GM12878 (cell line): ENCODE measurements around the gene NTN1. TPM values are rescaled to one million over a fixed set of nuclear protein-coding genes. Genes with fewer than 3 reads are reported as not detected.

Experiments used
- ATAC-seq: fragments of 200-7000 bp; cut with Tn5 transposase; 3 replicates; pipeline ENCODE4 v1.9.1; 2020; ENCODE audit warnings: mild to moderate bottlenecking, moderate library complexity
- BruUV-seq: library from RNA; stranded (reverse); fragments of 400-500 nt; replicated peaks from 2 replicates; lab custom pipeline; 2021; lab: Mats Ljungman, UMichigan
- CTCF ChIA-PET: fragments of 300-600 bp; sonication (Branson Sonifier 250); formaldehyde crosslinking; extraction: SDS; loops from one replicate; lab custom pipeline; 2021; ENCODE audit warnings: inconsistent platforms; lab: Yijun Ruan, JAX
- POLR2A ChIA-PET: fragments of 350-600 bp; formaldehyde crosslinking; extraction: SDS; loops from one replicate; lab custom pipeline; 2021; ENCODE audit warnings: inconsistent platforms; lab: Charles Lee
- RAD21 ChIA-PET: fragments of 300-600 bp; sonication (Branson Sonifier 250); formaldehyde crosslinking; loops from one replicate; lab custom pipeline; 2023; ENCODE audit warnings: antibody characterized with exemption; ENCODE audit not compliant: unreplicated experiment; lab: Charles Lee
- SMC1A ChIA-PET: fragments of 300-600 bp; sonication (Branson Sonifier 250); formaldehyde crosslinking; loops from one replicate; lab custom pipeline; 2023; ENCODE audit not compliant: unreplicated experiment, uncharacterized antibody; lab: Charles Lee
- DNase-seq: peaks from one replicate; pipeline ENCODE4 v3.0.0-alpha.2; 2011; ENCODE audit warnings: low read depth, low spot score
- FAIRE-seq: peaks from 3 replicates; lab custom pipeline; 2011; peaks lifted over from hg19 to GRCh38; lab: Jason Lieb, UNC
- H2AFZ ChIP-seq: 2 replicates; pipeline ENCODE4 v1.6.0; 2011; ENCODE audit warnings: low read depth, low read length, control low read depth; ENCODE audit not compliant: control insufficient read depth
- H3K27ac ChIP-seq: 2 replicates; pipeline ENCODE4 v1.5.1; 2011; ENCODE audit warnings: control low read depth; ENCODE audit not compliant: control insufficient read depth, insufficient read depth
- H3K27me3 ChIP-seq, 2 experiments: replicated peaks in 1 of 2; 2 replicates each; pipeline versions ENCODE4 v1.6.0 to v1.6.1; 2011; ENCODE audit warnings: low read length in 1 of 2; ENCODE audit not compliant: control insufficient read depth in 2 of 2, insufficient read depth in 2 of 2
- H3K36me3 ChIP-seq, 2 experiments: 2 replicates each; pipeline ENCODE4 v1.5.1; 2011; ENCODE audit warnings: low read length in 1 of 2; ENCODE audit not compliant: control insufficient read depth in 2 of 2, insufficient read depth in 2 of 2
- H3K4me1 ChIP-seq: 2 replicates; pipeline ENCODE4 v1.6.1; 2011; ENCODE audit warnings: mild to moderate bottlenecking, low read length, moderate library complexity, mixed read lengths; ENCODE audit not compliant: control insufficient read depth, insufficient read depth
- H3K4me2 ChIP-seq: 2 replicates; pipeline ENCODE4 v1.6.0; 2011; ENCODE audit warnings: control low read depth; ENCODE audit not compliant: control insufficient read depth, insufficient read depth
- H3K4me3 ChIP-seq: fragments of 200-600 bp; sonication (generic); 2 replicates; pipeline ENCODE4 v1.5.1; 2016
- H3K79me2 ChIP-seq: 2 replicates; pipeline ENCODE4 v1.6.0; 2011; ENCODE audit warnings: low read length; ENCODE audit not compliant: control insufficient read depth, insufficient read depth
- H3K9ac ChIP-seq: 2 replicates; pipeline ENCODE4 v1.8.0; 2011; ENCODE audit warnings: low read length, control low read depth, mixed read lengths; ENCODE audit not compliant: control insufficient read depth, insufficient read depth
- H3K9me3 ChIP-seq: replicated peaks from 3 replicates; pipeline ENCODE4 v1.5.1; 2011; ENCODE audit warnings: mild to moderate bottlenecking, low read length; ENCODE audit not compliant: control insufficient read depth, insufficient read depth
- H4K20me1 ChIP-seq: 2 replicates; pipeline ENCODE4 v1.6.0; 2011; ENCODE audit not compliant: control insufficient read depth, insufficient read depth
- CREB1 ChIP-seq: IDR thresholded peaks from 2 replicates; pipeline ENCODE4 v1.6.1; 2012; ENCODE audit warnings: low read depth, mild to moderate bottlenecking, inconsistent platforms
- CUX1 ChIP-seq: IDR thresholded peaks from 2 replicates; pipeline ENCODE4 v1.6.1; 2012; ENCODE audit warnings: improper control_type of control experiment, low read depth, low read length; ENCODE audit not compliant: insufficient replicate concordance
- IKZF2 ChIP-seq, 2 experiments: fragments of 450-650 bp; IDR thresholded peaks; 2 replicates each; pipeline ENCODE4 v1.6.1; 2017; ENCODE audit warnings: mild to moderate bottlenecking in 2 of 2, moderate library complexity in 2 of 2
- IRF3 ChIP-seq: fragments of 450-650 bp; IDR thresholded peaks from 2 replicates; pipeline ENCODE4 v1.6.1; 2014; ENCODE audit warnings: mild to moderate bottlenecking
- PAX8 ChIP-seq: fragments of 450-650 bp; IDR thresholded peaks from 2 replicates; pipeline ENCODE4 v1.6.1; 2017; ENCODE audit warnings: mild to moderate bottlenecking, moderate library complexity
- POLR2AphosphoS5 ChIP-seq: IDR thresholded peaks from 2 replicates; pipeline ENCODE4 v1.6.1; 2011; ENCODE audit warnings: mild to moderate bottlenecking, low read length, inconsistent platforms
- RB1 ChIP-seq: fragments of 450-650 bp; formaldehyde crosslinking; IDR thresholded peaks from 2 replicates; pipeline ENCODE4 v1.6.1; 2017; ENCODE audit warnings: mild to moderate bottlenecking, borderline replicate concordance
- WRNIP1 ChIP-seq: IDR thresholded peaks from 2 replicates; pipeline ENCODE4 v1.6.1; 2011; ENCODE audit warnings: low read depth, low read length, improper control_type of control experiment, borderline replicate concordance
- YY1 ChIP-seq: IDR thresholded peaks from 2 replicates; pipeline ENCODE4 v1.6.1; 2011; ENCODE audit warnings: low read depth, mild to moderate bottlenecking, low read length
- ZBTB4 ChIP-seq: fragments of 450-650 bp; formaldehyde crosslinking; IDR thresholded peaks from 2 replicates; pipeline ENCODE4 v1.4.0; 2022; ENCODE audit warnings: mild to moderate bottlenecking, moderate library complexity
- WGBS: methylation state at CpG from one replicate; pipeline ENCODE4 v1.1.6; 2016; ENCODE audit warnings: low lambda C conversion rate; ENCODE audit not compliant: insufficient replicate concordance, insufficient coverage; ENCODE audit errors: missing lambda C conversion rate; 5-methylcytosine and 5-hydroxymethylcytosine counted together
- in situ Hi-C: fragments of 300-500 bp; cut with MboI; formaldehyde crosslinking; loops from 9 replicates; pipeline ENCODE4 v1.14.3; 2018; ENCODE audit warnings: mixed read lengths
- intact Hi-C: fragments of 100-400 bp; cut with micrococcal nuclease; formaldehyde crosslinking; loops from one replicate; pipeline ENCODE4 v1.14.2; 2022; ENCODE audit not compliant: unreplicated experiment
- polyA plus RNA-seq, 11 experiments: library from polyadenylated mRNA; depleted of rRNA in 4 of 11; unstranded in 6 of 11; stranded (reverse) in 5 of 11; fragments of >200 nt; fragmentation: Nextera tagmentation in 4 of 11; fragmentation: Illumina TruSeq in 1 of 11; extraction: Ambion mirVana in 4 of 11; extraction: Trizol in 1 of 11; gene quantifications; 1 replicate in 1 of 11; 2 replicates in 10 of 11; pipeline versions ENCODE4 v1.2.1 to v1.2.3, GENCODE V29; 2011 to 2016; ENCODE audit warnings: inconsistent platforms in 2 of 11, missing spikeins in 2 of 11, low read depth in 1 of 11
- total RNA-seq, 4 experiments: library from RNA; depleted of rRNA in 3 of 4; stranded (reverse); fragments of >200 nt in 3 of 4; fragmentation: Illumina TruSeq in 1 of 4; extraction: Trizol in 1 of 4; gene quantifications; 2 replicates each; pipeline versions ENCODE4 v1.2.1 to v1.2.3, GENCODE V29; 2013 to 2021

NTN1 gene
- total and polyA plus RNA-seq, 10 of the 15 experiments (the other 5 are each of a cell fraction or from before 2014, with no cell fraction given): 0.02 to 0.89 (median 0.35) TPM

- TF ChIP-seq CUX1: no peak
- TF ChIP-seq, all 136 proteins: peak for 0
Observed at GRCh38 chr17:9177212-9177611, 155.9 kb downstream of the NTN1 start (continued).

- Histone ChIP-seq H3K9ac (no peak overlapping the region), H3K4me2 (no peak overlapping the region), H3K9me3 (no peaks in the 10 kb centered on the region), H3K79me2 (no peaks in the 10 kb centered on the region), H4K20me1 (no peaks in the 10 kb centered on the region; the same call in 1 of the 2 replicates), H3K4me1 (no peaks in the 10 kb centered on the region), H3K27ac (no peak overlapping the region), H3K27me3 (no peaks in the 10 kb centered on the region; a peak in 1 of 4 replicates), H3K36me3 (no peaks in the 10 kb centered on the region), H2AFZ (no peak overlapping the region), H3K4me3 (no peak overlapping the region)
- WGBS: 30% methylated on average over 9 of the region's 9 CpGs
- no peak for TF ChIP-seq POLR2AphosphoS5
- TF ChIP-seq ZBTB4 (CRISPR knock-in tag): no peak
- TF ChIP-seq IRF3: no peak
- TF ChIP-seq WRNIP1: no peak
- no peak for TF ChIP-seq CREB1
- TF ChIP-seq IKZF2 (IDR thresholded peaks at IDR 0.05): no peak
- no peak for TF ChIP-seq YY1
- TF ChIP-seq RB1: no peak
- no peak for TF ChIP-seq PAX8
- RAD21 ChIA-PET: no interaction called here
- SMC1A ChIA-PET: no interaction called here
- in situ Hi-C loops: no loop called here
- POLR2A ChIA-PET: no interaction called here
- BruUV-seq: no TSS peak
- DNase-seq (no peak), FAIRE-seq (no peak), ATAC-seq (no peak)
- intact Hi-C loops: no loop called here
- CTCF ChIA-PET: no interaction called here
Observed at GRCh38 chr17:9178319-9178718, 157.0 kb downstream of the NTN1 start.
